Measurements from ENCODE around the gene MTMR6.

MTMR6 gene

DNA sequence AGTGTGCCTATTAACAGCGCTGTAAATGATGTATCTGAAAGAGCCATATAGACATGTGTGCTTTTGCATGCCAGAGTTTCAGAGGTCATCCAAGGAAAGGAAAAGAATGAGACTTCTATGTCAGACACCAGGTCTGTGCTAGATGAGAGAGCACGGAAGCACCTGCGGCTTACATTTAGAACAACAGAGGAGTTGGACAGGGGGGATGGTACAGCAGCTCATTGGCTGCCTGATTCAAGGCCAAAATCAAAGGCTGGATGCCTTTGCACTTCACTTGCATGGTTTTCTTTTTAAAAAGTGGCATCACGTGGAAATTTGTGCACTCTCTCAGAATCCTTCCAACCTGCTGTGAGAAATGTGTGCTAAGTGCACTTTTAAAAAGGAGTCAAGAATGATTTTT, 82.4 kb downstream of the MTMR6 start:
- DNase-seq (ENCODE audit: low read depth, low spot score), result no peak

DNA sequence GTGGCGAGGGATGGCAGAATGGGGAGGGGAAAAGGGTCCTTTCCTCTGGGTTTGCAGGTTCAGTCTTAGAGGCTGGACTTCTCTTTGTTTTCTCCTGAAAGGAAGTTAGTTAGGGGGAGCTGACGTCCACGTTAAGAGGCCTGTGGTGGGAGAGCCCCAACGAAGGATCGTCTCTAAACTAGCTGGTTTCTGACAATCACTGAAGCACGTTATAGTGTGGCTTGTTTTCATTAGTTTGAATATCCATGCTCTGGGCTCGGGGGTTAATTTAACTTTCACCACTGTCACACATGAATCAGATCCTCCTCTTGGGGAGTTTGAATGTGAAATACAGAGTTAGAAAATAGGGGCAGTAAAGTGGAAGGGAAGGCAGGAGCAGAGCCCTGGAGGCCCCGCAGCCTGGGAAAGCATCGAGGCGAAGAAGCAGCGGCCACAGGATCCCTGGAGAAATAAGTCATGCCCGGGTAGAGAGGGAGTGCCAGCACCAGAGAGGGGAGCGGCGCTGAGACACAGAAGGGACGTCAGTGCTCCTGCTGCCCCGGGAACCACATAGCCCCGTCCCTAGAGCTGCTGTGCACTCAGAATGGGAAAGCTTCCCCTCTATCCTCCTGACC, 84.1 kb downstream of the MTMR6 start:
- DNase-seq (ENCODE audit: low read depth, low spot score), result no peak
- H3K36me3 ChIP-seq (ENCODE audit: insufficient read depth, low read length), result no peaks in the 10 kb centered on the region
- H3K9me3 ChIP-seq (ENCODE audit: low read depth, low read length), result no peaks in the 10 kb centered on the region
- no peak overlapping the region for H3K27ac ChIP-seq
- no peak overlapping the region for H3K4me3 ChIP-seq
- no peak overlapping the region for H3K9ac ChIP-seq (ENCODE audit: insufficient read length)
- TF ChIP-seq EZH2 (IDR thresholded peaks at IDR 0.05) (no peak), FOXP2 (optimal IDR thresholded peaks at IDR 0.05; ENCODE audit: control extremely low read depth, extremely low read length, insufficient read depth) (no peak), POLR2AphosphoS5 (IDR thresholded peaks at IDR 0.05; ENCODE audit: borderline replicate concordance, low read depth, low read length) (no peak)

More for the DNA sequence above, 82.4 kb downstream of the MTMR6 start:
- H3K27ac ChIP-seq, result no peak overlapping the region
- no peak overlapping the region for H3K9ac ChIP-seq (ENCODE audit: insufficient read length)
- H3K36me3 ChIP-seq (ENCODE audit: insufficient read depth, low read length), result no peaks in the 10 kb centered on the region
- H3K9me3 ChIP-seq (ENCODE audit: low read depth, low read length), result no peaks in the 10 kb centered on the region
- H3K4me3 ChIP-seq, result no peak overlapping the region
- no peak for TF ChIP-seq POLR2AphosphoS5 (IDR thresholded peaks at IDR 0.05; ENCODE audit: borderline replicate concordance, low read depth, low read length)
- no peak for TF ChIP-seq FOXP2 (optimal IDR thresholded peaks at IDR 0.05; ENCODE audit: control extremely low read depth, extremely low read length, insufficient read depth)
- TF ChIP-seq EZH2 (IDR thresholded peaks at IDR 0.05), result no peak

DNA sequence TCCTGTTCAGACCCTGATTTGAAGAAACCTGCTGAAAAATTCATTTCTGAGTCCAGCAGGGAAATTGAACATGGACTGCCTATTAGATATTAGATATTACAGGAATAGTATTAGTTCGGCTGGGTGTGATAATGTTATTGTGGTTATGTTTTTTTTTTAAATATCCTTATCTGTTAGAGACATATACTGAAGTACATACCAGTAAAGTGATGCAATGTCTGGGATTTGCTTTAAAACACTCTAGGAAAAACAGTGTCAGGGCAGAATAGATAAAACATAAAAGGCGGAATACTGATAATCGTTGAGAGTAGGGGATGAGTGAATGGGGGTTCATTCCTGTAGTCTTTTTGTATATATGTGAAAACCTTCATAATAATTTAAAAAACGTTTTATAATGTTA, 86.5 kb downstream of the MTMR6 start:
- H3K27ac ChIP-seq, result no peak overlapping the region
- no peak overlapping the region for H3K9ac ChIP-seq (ENCODE audit: insufficient read length)
- DNase-seq (ENCODE audit: low read depth, low spot score), result no peak
- H3K4me3 ChIP-seq, result no peak overlapping the region
- no peaks in the 10 kb centered on the region for H3K36me3 ChIP-seq (ENCODE audit: insufficient read depth, low read length)
- no peak for TF ChIP-seq POLR2AphosphoS5 (IDR thresholded peaks at IDR 0.05; ENCODE audit: borderline replicate concordance, low read depth, low read length)
- TF ChIP-seq EZH2 (IDR thresholded peaks at IDR 0.05), result no peak
- TF ChIP-seq FOXP2 (optimal IDR thresholded peaks at IDR 0.05; ENCODE audit: control extremely low read depth, extremely low read length, insufficient read depth), result no peak
- no peaks in the 10 kb centered on the region for H3K9me3 ChIP-seq (ENCODE audit: low read depth, low read length)

DNA sequence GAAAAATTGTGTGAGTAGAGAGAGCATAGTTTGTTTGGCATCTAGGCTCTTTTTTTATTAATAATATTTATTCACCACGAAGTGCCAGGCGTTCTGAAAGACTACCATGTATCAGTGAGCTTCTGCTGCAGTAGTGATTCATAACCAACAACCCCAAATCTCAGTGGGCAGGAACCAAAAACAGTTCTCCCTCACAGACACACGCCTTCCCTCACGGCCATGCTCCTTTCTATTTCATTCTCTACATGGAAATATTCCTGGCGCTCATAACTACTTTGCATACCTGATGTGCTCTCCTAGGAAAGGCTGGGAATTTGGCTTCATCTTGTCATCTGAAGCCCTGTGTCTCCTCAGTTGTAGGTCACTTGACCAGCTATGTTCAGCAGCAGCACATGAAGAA, 88.6 kb downstream of the MTMR6 start:
- H3K4me3 ChIP-seq, result no peak overlapping the region
- no peak overlapping the region for H3K27ac ChIP-seq
- no peaks in the 10 kb centered on the region for H3K36me3 ChIP-seq (ENCODE audit: insufficient read depth, low read length)
- DNase-seq (ENCODE audit: low read depth, low spot score), result no peak
- H3K9ac ChIP-seq (ENCODE audit: insufficient read length), result no peak overlapping the region
- no peaks in the 10 kb centered on the region for H3K9me3 ChIP-seq (ENCODE audit: low read depth, low read length)
- TF ChIP-seq EZH2 (IDR thresholded peaks at IDR 0.05) (no peak), POLR2AphosphoS5 (IDR thresholded peaks at IDR 0.05; ENCODE audit: borderline replicate concordance, low read depth, low read length) (no peak)

DNA sequence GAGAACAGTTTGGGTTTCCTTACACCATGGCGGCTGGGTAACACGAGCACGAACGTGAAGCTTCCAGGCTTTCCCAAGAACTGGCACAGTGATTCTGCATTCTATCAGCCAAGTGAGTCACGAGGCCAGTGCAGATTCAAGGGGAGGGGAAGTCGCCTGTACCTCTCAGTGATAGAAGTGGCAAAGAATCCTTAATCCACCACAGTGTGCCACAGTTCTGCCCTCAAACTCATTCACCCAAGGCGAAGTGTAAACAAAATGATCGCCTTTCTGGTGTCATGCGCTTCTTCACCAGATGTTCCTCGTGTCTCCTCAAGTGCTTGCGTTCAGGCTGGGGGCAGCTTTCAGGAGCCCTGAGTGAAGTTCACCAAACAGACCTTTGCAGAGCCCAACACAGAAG, 90.3 kb downstream of the MTMR6 start:
- TF ChIP-seq FOXP2 (optimal IDR thresholded peaks at IDR 0.05; ENCODE audit: control extremely low read depth, extremely low read length, insufficient read depth) (no peak), POLR2AphosphoS5 (IDR thresholded peaks at IDR 0.05; ENCODE audit: borderline replicate concordance, low read depth, low read length) (no peak), EZH2 (IDR thresholded peaks at IDR 0.05) (no peak)
- Histone ChIP-seq H3K9ac (ENCODE audit: insufficient read length) (no peak overlapping the region), H3K4me3 (no peak overlapping the region), H3K9me3 (ENCODE audit: low read depth, low read length) (no peaks in the 10 kb centered on the region), H3K36me3 (ENCODE audit: insufficient read depth, low read length) (no peaks in the 10 kb centered on the region), H3K27ac (no peak overlapping the region)
- DNase-seq (ENCODE audit: low read depth, low spot score), result no peak

All from SK-N-MC (cell line).